HG03060 (cell line): ENCODE measurements around the gene ADSS1.
"Not testable (repeated sequence)": the region's sequence is repeated elsewhere in the genome, so short reads cannot be mapped to it uniquely, and the experiment has no call there.

Experiments
- ATAC-seq: cut with Tn5 transposase; IDR thresholded peaks from one replicate; pipeline ENCODE4 v1.9.1; 2021; ENCODE audit warnings: low read depth, moderate number of reproducible peaks; ENCODE audit not compliant: unreplicated experiment

Gene ADSS1

DNA sequence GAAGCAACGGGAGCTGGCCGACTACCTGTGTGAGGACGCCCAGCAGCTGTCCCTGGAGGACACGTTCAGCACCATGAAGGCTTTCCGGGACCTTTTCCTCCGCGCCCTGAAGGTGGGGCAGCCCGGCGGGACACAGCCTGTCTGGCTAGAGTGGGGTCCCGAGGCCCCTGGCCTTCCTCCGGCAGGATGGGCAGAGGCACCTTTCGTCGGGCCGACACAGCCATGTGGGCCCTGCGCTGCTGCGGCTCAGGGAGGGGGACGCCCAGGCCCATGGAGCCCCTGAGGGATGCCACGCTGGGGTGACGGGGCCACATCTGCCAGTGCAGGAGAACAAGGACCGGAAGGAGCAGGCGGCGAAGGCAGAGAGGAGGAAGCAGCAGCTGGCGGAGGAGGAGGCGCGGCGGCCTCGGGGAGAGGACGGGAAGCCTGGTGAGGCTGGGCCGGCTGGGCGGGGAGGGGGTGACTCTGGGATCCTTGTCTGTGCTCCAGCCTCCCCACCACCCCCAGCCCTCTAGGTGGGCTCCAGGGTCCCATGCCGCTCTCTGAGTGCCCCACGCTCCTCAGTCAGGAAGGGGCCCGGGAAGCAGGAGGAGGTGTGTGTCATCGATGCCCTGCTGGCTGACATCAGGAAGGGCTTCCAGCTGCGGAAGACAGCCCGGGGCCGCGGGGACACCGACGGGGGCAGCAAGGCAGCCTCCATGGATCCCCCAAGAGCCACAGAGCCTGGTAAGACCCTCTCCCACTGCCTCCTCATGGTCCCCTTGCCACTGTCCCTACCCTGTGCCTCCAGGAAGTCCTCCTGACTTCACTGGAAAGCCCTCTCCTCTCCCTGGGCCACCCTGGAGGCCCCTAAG, 10.9 kb upstream of the ADSS1 start:
- no peak for ATAC-seq

DNA sequence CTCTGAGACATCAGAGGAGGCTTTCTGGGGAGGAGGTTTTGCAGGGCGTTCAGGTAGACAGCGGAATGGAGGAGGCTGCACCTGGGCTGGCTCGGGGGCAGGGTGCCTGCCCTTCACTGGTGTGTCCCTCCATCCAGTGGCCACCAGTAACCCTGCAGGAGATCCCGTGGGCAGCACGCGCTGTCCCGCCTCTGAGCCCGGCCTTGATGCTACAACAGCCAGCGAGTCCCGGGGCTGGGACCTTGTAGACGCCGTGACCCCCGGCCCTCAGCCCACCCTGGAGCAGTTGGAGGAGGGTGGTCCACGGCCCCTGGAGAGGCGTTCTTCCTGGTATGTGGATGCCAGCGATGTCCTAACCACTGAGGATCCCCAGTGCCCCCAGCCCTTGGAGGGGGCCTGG, 10.0 kb upstream of the ADSS1 start:
- no peak for ATAC-seq

DNA sequence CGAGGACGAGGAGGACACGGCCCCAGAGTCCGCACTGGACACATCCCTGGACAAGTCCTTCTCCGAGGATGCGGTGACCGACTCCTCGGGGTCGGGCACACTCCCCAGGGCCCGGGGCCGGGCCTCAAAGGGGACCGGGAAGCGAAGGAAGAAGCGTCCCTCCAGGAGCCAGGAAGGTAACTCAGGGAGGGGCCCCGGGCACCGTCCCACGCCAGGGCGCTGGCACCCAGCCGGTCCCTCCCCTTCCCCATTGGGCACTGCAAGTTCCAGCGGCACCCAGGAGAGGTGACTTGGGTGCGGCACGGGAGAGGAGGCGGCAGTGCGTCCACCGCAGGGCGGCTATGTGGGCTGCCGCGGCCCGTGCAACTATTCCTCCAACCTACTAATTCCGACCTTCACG, 9.3 kb upstream of the ADSS1 start:
- ATAC-seq: no peak

DNA sequence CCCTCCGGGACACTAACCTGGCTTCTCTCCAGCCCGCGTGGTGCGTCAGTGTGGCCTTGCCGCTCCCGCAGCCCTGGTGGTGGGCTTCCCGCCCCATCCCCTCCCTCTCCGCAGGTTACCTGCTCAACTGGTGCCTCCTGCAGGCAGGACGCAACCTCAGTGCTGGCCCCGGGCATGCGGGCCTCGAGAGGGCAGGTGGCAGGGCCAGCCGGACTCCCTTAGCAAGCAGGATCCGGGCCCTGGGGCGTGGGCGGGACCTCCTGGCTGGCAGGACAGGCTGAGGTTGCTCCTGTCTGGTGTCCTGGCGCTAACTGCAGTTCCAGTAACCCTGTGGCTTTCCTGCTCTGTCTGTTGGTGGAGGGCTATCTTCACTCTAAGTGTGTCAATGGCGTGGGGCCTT, 8.6 kb upstream of the ADSS1 start:
- ATAC-seq: no peak

DNA sequence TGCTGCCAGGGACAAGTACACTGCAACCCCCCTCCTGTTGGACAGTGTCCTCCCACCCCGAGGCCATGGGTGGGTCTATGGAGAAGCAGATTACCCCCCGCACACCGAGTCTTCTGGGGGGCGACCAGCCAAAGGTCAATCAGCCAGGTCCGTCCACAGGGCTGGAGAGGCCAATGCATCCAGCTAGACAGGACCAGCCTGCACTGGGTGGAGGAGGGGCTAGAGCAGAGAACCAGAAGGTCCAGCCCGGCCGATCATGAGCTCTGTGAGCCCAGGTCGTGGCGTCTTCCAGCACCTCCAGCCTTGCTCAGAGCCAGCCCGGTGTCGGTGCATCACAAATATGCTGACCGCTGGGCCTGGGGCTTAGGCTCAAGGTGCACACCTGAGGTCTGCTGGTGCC, 8.2 kb upstream of the ADSS1 start:
- no peak for ATAC-seq

DNA sequence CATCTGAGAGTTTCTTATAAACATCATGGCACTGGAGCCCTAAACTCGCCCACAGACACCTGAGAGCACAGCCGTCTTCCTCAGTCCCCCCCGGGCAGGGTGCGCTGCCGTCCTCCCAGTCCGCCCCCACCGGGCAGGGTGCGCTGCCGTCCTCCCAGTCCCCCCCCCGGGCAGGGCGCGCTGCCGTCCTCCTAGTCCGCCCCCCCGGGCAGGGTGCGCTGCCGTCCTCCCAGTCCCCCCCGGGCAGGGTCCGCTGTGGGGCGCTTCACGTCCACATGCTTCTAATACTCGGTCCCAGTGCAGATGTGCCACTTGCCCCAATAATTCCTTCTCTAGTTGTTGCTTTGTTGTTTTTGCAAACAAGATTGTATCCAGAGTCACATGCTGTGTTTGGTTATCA, 6.9 kb upstream of the ADSS1 start:
- ATAC-seq: no peak

DNA sequence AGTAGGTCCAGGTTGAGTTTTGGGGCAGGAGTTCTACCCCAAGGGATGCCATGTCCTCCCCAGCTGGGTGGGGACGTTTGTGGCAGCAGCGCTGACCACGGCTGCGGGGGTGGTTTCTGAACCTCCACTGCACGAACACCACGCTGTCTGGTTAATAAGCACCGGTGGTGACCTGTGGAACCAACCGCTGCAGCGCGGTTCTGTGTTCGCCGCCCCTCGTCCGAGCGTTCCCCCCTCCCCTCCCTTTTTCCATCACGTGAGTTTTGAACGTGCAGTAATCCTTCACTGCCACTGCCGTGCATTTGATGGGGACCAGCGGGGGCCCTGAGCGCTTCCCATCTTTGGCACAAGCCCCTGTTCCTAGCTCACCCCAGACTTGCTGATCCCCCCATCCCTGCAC, 6.4 kb upstream of the ADSS1 start:
- no peak for ATAC-seq

DNA sequence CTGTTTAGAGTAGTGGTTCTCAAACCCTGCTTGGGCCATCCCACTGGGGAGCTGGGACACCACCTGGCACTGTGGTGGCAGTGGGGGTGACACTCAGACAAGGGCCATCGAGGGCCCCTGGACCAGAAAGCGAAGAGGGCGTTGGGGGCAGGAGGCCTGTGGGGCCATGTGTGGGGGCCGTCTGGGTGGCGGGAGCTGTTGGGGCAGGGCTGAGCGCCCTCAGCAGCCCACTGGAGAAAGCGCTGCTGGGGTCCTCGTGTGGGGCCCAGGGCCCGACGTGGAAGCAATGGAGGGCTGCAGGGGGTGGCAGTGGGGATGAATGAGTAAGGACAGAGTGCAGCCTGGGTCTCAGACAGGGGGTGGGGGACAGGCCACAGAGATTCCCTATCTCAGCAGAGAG, 5.9 kb upstream of the ADSS1 start:
- no peak for ATAC-seq

DNA sequence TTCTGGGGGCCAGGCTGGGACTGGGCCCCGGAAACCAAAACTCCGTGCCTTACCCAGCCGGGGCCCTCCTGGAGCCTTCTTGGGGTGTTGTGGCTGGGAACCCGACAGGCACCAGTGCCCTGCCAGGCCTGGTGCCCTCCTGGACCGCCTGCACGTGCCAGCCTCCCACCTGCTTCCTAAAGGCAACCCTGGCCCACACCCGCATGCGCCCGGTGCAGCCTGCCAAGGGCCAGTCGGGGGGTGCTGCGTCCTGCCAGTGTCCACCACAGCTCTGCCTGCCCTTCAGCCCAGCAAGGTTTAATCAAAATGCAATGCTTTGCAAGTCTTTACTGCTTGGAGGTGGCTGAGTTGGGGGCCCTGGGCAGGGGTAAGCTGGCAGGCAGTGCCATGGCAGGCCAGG, 5.2 kb upstream of the ADSS1 start:
- ATAC-seq: no peak

DNA sequence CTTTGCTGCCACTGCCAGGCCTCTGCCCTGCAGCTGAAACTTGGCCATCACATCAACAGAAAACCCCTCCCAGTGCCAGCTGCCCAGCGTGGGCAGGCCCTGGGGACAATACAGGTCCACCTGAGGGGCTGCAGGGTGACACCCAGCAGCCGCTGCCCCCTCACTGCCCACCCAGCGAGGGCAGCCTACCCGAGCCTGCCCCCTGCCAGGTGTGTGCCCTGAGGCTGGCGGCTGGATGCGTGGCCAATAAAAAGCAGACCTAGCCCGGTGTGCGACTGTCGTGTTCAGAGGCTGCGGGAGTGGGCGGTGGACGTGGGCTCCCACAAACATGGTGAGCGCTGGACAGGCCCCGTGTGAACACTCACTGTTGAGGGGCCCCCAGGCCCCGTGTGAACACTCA, 4.7 kb upstream of the ADSS1 start:
- ATAC-seq: no peak

DNA sequence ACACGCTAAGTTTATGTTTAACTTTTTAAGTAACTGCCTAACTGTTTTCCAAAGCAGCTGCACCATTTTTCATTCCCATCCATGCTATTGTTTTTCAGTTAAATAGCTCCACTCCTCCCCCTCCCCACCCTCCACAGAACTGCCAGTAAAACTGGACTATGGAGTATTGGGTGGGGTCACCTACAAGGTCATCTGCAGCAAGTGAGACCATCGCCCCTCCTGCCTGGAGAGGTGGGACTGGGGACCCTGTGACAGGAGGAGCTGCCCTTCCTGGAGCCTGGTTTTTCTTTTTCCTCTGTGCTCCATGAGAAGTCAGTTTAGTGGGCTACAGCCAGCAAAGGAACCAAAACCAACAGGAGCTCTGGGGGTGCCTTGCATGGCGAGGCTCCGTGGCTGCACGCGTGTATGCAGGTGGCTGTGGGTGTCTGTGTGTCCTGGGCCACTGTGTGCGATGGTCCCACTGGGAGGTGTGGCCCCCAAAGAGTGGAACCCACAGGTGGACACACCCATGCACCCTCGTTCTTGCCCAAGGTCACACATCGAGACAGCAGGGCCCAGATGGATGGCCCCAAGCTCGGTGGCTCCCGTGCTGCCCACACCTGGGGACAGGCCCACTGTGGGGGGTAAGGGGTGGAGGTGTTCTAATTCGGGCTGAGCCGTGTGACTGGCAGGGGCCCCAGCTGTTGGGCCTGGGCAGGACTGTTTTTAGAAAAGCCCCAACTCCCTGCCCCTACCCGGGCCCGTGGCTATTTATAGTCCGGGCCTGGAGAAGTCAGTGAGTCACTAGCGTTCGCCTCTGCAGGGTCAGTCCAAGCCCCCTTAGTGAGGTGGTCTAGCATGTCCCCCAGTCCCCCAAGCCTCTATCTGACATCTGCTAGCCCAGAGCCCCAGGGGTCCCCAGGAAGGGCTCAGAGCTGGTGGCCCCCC, 2.3 kb upstream of the ADSS1 start:
- ATAC-seq: no peak

DNA sequence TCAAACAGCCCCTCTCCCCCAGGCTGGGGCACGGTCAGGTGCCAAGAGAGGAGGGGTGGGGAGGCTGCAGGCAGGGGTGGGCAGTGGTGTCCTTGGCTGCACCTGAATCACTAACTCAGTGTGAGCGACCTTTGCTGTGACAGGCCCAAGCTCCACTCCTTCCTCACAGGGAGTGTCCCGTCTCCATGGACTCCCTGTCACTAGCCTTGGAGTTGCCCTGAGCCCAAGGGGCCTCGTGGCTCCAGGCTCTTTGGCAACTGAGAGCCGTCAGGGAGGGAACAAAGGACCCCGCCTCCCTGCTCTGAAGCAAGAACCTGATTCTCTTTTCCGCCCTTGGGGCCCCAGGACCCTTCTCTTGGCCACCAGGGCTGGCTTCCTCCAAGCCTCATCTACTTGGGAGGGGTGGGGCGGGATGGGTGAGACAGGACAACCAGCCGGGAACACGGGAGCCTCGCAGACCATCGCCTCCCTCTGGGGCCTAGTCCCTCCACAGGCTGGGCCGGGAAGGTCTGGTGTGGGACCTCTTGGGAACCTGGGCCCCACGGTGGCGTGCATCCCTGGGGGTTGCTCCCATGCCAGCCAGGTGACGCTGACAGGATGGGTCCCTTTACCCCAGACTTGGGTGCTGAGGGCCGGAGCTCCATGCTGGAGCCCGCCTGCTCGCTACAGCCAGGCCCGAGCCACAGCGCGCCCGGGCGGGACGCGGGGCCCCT, 935 bp upstream of the ADSS1 start:
- ATAC-seq: no peak

DNA sequence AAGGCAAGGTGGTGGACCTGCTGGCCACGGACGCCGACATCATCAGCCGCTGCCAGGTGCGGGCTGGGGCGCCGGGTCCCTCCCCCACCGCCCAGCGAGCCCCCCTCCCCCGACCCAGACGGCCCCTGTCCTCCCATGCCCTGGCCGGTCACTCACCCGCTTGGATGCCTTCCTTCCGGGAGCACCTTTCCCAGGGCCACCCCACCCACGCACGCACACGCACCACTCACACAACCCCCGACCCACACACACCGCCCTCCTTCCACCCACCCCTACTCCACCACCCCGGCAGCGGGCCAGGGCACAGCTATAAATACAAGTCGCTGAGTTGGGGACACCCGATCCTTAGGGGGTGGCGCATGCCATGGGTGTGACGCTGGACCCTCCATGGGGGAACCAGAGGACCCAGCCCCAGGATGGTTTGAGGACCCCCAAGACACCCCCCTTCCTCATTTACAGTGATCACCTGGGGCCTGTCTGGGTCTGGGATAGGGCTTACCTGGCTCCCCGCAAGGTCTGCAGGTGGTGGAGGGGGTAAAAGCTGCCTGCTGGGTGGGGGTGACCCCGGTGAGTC, 465 bp downstream of the ADSS1 start:
- no peak for ATAC-seq

DNA sequence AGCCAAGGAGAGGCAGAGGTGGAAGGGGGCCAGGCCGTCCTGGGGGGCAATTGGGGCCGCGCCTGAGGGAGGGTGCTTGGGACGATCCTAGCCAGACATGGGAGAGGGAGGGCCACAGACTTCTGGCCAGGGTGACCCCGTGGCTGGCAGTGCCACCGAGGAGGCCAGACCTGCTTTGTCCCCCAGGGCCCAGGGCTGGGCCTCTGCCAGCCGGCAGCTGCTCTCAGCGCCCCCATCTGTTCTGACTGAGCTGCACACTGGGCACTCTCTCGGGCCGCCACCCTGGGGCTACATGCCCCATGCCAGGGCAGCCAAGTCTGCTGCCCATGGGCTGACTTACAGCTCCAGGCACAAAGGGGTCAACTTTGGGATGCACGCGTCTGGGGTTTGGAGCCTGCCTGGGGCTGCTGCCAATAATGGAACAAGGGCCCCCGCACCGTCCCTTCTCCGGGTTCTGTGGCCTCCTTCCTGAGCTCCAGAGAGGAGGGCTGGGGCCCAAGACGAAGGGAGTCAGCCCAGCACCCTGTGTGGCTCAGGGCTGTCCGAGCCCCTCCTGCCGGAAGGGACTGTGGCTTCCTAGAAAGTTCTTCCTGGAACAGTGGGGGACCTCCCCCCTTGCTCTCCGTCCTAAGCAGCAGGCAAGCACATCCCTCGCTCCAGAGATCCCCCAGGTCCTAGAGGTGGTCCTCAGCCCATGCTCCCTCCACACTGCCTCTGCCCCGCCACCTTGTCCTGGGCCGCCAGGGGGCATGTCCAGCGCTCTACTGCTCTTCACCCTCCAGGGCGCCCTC, 1.1 kb downstream of the ADSS1 start:
- no peak for ATAC-seq

DNA sequence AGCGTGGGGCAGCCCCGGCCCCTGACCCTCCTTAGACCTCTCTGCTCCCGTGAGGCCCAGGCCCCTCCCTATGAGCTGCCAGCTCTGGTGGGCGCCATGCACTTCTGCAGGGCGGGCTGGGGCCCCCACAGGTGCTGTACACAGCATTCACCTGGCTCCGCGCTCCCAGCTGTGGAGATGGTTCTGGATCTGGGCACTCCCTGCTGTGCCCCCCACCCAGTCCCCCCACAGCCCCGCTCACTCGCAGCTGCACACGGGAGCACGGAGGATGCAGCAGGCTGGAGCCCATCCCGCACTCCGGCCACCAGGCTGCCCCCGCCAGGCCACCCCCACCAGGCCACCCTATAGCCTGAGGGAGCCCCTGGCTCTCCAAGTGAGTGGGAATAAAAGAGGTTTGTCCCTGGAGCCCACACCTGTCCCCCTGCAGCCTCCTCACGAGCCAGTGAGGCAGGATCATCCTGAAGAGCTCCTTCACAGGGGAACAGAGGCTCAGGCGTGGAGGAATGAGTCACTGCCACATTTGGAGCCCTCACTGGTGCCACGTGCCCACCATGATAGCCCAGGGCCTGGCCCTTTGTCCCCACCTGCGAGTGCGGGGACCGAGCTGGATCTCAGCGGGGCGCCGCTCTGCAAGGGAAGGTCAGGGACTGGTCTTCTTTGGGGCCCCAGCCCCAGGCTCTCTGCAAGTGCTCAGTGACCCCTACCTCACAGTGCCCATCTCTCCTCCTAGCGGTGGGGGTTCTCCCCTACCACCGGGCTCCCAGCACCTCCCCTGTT, 1.9 kb downstream of the ADSS1 start:
- ATAC-seq: no peak

DNA sequence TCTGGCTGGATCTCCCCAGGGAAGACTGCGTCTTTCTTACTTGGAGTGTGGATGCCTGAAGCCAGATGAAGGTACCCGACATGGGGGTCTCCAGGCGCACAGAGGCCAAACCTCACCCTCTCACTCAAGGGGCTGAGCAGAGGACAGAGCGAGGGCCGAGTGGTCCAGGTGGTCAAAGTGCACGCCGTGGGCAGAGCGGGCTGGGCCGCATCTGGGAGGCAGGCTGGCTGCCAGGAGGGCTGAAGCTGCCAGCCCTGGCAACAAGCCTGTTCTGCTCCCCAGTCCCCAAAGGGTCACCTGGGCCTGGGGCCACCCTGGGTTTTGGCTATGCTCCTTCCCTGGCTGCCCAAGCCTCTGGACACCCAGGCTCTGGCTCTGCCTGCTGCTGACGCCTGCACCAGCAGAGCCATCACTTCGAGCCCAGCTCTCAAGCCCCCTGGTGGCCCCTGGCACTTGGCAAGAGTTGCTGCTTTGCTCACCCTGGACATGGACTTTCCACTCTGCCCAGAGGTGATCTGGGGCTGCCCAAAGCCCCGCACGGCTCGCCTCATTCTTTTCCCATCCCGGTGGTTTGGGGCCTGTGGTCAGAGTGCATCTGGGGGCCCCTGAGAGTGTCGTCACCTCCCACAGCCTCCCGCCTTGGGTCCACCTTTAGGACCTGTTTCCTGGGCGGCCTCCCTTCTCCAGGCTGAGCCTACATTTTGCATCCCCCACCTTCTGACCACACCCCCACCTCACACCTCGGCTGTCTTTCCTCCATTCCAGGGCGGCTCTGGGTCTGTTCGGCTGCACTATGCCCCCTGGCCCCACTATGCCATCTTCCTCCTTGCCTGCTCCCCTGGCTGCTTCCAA, 2.8 kb downstream of the ADSS1 start:
- ATAC-seq: no peak

DNA sequence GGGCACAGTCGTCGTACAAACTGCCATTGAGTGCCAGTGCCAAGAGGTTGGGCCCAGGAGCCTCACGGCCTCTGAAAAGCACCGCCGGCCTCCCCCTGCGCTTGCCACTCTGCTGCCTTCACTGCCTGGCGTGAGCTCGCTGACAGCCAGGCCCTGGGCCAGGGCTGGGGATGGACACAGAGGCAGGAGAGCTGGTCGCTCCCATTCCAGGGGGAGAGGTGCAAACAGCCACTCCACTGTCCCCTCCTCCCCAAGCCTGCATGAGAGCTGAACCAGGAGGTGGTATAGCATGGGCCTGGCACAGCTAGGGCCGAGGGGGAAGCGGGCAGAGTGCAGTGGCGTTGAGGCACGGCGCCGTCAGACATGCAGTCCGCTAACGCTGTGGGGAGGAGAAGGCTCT, 4.6 kb downstream of the ADSS1 start:
- ATAC-seq: no peak

DNA sequence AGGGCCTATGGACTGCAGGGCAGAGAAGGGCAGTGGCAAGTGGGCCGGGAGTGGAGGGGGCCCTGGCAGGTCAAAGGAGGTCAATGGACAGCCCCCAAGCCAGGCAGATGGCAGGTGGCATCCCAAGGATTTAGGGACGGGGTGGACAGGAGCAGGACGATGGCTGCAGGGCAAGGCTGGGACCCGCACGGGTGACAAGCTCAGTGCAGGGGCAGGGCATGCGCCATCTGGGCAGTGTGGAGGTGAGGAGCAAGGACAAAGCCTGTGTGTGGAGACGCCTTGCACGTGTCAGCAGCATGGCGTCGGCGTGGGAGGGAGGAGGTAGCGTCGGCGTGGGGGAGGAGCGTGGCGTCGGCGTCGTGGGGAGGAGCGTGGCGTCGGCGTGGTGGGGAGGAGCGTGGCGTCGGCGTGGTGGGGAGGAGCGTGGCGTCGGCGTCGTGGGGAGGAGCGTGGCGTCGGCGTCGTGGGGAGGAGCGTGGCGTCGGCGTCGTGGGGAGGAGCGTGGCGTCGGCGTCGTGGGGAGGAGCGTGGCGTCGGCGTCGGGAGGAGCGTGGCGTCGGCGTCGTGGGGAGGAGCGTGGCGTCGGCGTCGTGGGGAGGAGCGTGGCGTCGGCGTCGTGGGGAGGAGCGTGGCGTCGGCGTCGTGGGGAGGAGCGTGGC, 5.3 kb downstream of the ADSS1 start:
- not testable (repeated sequence) for ATAC-seq
